Stimulated activated CD4-positive, alpha-beta T cell treated with anti-CD3 and anti-CD28 coated beads, Interleukin-4, amount 100 ng/mL, for 24 hours (primary cell): ENCODE measurements around the gene THRB.

Source experiments
- DNase-seq: peaks from one replicate; pipeline ENCODE4 v3.0.0-alpha.2; 2020

The THRB gene

DNA sequence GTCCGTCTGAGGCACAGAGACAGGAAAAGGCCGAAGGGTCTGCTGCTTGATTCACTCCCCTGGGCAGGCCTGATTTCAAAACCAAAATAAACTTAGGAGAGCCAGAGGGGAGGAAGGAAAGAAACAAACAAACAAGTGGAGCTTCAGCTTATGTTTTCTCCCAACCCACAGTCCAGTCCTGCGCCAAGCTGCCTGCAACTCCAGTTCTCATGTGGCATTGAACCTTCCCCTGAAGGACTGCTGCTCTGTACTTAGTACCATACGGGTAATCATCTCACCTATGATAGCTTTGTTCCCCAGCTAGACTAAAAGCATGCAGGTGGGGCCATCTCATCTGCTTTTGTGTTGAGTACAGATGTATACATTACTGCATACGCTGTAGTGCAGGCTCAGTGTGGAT is 236.4 kb downstream of the THRB start:
- no peak for DNase-seq

- DNase-seq = no peak
Measured at GRCh38 chr3:24255414-24255813, 239.2 kb downstream of the THRB start.

GRCh38 chr3:24254649-24255048 is 240.0 kb downstream of the THRB start:
- no peak for DNase-seq

DNA sequence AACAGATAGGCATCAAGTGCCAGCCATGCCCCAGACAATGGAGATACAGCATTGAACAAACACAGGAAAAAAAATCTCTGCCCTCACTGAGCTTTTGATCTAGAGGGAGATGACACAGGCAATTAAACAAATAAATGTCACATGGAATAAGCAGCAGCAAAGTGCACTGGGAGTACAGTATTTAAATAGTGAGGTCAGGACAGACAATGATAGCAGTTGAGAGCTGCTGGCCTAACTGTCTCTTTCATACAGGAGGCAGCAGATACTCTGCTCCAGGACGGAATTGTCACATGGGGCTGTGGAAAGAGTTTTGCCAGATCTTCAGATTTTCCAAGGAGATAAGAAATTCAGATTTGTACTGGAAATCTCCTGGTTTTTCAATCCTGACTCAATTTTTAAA is 241.3 kb downstream of the THRB start:
- DNase-seq = no peak

GRCh38 chr3:24249523-24249922 is 245.1 kb downstream of the THRB start:
- no peak for DNase-seq

DNA sequence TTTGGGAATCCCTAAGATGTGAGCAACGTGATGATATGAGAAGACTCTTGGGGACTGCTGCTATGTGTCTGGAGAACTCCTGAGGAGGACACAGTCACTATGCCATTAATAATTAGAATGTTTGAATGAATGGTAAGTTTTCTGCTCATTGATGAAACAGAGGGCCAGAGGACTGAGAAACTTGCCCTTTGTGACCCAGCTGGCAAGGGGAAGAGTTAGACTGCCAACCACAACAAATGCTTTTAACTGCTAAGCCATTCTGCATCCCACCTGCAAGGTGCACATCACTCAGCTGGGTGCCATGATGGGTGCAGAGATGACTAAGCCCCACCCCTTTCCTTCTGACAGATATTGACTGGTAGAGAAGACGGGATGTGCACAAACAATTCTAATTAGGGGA is 249.6 kb downstream of the THRB start:
- no peak for DNase-seq

GRCh38 chr3:24244491-24244890 is 250.2 kb downstream of the THRB start:
- no peak for DNase-seq

DNA sequence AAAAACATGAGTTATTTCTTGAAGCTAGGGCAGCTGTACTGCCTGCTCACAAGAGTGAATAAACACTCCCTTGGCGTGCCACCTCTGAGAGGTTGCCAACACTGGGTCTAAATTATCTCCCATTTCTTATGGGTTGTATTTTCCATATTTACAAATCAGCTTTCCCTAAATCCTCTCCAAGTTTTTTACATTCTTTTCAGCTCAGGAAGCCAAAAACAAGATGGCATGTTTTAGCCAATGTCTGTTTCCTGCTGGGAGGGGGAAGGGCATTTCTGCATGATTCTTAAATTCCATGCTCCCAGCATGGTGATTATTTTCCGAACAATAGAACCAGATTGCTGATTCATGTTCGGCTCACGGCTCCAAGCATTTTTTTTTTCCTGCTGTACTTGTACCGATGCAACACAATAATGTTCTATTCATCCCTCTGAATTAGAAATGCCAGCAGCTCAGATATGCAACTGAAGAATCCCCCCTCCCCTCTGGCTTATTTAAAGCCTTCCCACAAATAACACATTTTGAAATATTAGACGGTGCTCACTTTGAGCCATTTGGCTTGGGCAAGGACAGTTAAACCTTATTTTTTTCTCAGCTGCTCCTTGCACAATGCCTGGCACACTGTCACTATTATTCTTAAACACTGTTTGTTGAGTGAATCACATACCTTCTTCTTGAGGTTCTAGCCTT is 252.5 kb downstream of the THRB start:
- DNase-seq = no peak

GRCh38 chr3:24240306-24240705 is 254.3 kb downstream of the THRB start:
- no peak for DNase-seq

- DNase-seq = peak; percentile 32
Measured at GRCh38 chr3:24237971-24238706, 256.5 kb downstream of the THRB start.

GRCh38 chr3:24235121-24235520 is 259.5 kb downstream of the THRB start:
- no peak for DNase-seq

GRCh38 chr3:24232784-24233183 is 261.9 kb downstream of the THRB start:
- no peak for DNase-seq

DNA sequence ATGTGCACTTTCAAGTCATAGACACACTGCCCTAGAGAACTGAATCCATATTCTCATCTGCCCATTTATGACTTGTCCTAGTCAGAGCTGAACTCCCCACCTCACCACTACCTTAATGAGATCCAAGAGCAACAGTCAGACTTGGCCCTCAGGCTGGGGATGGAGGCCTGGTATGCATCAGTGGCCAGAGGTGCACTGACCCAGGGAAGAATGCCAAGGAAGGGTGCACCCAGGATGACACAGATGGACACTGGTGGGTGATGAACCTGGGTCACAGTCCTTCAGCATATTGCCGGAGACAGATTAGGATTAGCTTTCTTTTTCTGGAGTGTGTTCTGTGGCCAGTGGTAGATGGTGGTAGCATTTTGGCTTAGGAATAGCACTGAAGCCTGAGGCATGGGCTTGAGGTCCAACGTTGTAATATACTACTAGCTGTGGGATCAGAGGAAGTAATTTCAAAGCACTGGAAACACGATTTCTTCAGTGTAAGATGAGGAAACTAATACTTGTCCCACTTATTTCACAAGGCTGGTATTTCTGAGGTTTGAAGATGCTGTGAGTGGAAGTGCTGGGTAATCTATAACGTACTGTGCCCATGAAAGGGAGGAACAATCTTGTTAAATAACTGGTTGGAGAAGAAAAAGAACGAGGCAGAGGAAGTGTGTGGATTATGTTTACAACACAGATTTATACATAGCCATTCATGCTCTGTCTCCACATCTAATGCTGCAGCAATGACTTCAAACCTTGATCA is 265.0 kb downstream of the THRB start:
- no peak for DNase-seq

DNA sequence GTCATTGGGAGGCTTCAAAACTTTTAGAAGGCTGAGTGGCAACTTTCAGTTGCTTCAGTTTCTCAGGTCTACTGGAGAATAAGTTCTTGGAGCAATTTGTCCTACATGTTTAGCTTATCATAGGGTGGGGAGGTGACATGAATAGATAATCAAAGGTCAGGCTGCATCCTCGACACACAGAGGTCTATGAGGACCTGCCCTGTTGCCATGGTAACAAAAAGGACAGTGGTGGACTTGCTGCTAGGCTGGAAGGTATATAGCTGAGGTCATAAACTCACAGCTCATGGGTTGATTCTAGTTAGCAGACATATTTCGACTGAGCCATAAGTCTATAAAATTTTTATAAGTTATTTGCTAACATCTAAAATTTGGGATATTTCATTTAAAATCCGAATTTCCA is 267.0 kb downstream of the THRB start:
- no peak for DNase-seq

GRCh38 chr3:24226397-24226796 is 268.3 kb downstream of the THRB start:
- DNase-seq = no peak

DNA sequence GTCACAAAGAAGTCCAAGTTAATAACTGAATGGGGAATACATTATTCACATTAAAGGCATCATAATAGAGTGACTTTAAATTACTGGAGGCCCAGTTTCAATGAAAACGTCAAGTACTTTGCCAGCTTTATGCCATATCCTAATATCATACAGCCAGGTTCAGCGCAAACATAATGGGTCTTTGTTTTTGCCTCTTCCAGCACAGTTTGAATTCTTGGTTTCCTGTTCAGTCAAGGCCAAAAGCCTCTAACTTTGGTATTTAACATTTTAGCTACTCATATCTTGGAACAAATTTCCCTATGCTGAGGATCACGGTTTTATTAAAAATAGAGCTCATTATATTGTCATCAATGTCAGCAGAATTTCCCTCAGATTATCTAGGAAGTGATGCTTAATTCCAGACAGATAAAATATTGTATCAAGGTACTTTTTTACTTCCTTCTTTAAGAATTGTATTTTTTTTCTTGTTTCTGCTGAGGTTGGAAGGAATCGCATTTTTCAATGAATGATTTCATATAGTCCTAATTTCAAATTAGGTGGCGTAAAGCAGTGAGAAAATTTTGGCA is 269.2 kb downstream of the THRB start:
- DNase-seq = no peak

DNA sequence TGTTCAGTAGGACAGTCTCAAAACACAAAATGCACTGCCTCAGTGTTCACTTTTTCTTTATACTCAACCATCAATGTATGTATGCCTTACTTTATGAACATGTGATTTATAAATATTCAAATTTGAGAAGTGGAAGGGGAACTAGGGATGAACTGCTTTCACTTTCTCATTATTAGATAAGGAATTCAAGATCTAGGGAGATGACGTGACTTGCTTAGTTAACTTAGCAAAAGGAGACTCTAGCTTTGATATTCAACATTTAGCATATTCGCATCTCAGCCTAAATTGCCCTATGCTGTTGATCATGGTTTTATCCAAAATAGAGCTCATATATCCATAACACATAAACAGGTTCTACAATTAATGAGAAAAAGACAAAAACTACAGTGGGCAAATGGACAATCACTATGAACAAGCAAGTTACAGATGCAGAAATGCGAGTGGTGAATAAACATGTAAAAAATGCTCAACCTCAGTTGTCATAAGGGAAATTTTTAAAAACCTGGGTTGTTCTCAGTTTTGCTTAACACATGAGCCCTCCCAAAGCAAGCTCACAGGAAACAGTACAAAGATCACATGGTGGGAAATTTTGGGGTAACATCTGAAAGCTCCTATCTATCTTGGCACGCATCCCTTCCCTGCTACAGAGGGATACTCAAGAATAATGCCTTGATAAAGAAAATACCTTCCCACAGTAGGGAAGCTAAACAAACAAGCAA is 269.8 kb downstream of the THRB start:
- DNase-seq = no peak

GRCh38 chr3:24222165-24222805 is 272.4 kb downstream of the THRB start:
- no peak for DNase-seq

- DNase-seq = no peak
Measured at GRCh38 chr3:24220859-24221657, 273.6 kb downstream of the THRB start.

GRCh38 chr3:24215502-24215901 is 279.1 kb downstream of the THRB start:
- DNase-seq = no peak

DNA sequence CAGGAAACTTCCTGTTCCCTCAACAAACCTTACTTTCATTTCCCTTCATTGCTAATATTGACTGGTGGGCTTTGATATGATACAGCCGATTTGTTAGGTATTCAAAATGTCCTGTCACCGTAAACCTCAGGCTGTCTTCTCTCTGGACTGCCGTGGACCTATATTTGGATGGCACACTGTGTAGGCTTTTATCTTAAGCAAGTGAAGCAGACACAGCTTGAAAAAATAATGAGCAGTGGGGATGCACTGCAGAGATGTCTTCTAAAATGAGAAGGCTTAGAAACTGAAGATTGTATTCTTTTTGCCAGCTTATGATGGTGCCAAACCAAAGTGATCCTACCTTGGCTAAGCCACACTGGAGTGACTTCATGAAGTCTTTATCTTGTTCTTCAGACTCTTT is 283.3 kb downstream of the THRB start:
- DNase-seq = no peak

DNA sequence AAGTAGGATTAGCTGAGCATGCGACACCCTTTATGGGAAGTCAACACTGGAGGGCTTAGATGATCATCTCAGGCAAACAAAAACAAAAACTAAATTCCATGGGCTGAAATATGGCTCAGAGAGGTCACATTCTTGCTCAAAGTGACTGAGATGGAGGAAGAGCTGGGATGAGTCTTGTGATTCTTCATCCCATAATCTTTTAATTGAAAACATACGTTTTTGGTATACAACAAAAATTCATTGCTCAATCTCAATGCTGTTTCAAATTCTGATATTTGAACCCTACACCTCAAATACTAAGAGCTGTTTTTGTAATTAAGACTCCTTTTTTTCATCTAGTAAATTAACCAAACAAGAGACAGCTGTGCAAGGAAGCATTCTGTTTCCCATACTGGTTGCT is 292.6 kb downstream of the THRB start:
- DNase-seq = no peak
